Stimulated activated CD4-positive, alpha-beta T cell treated with anti-CD3 and anti-CD28 coated beads, TNF-alpha, amount 100 ng/mL, for 4 hours (primary cell): Measurements from ENCODE around the gene SDR42E2.
"Not testable (repeated sequence)": the region's sequence is repeated elsewhere in the genome, so short reads cannot be mapped to it uniquely, and the experiment has no call there.

Experiments
- DNase-seq, 3 experiments: peaks; one replicate each; pipeline ENCODE4 v3.0.0-alpha.2; 2020; ENCODE audit warnings: low read depth in 3 of 3

SDR42E2 gene

GRCh38 chr16:22161999-22162655 lies at the start of gene SDR42E2:
Gene SDR42E2 (plus strand): TSS chr16:22162506. CDS start chr16:22165583, 3,077 bp downstream.
- DNase-seq, result peak; percentile 9 to 44 (median 17)

GRCh38 chr16:22116095-22116700 lies 46.1 kb upstream of the SDR42E2 start:
- no peak for DNase-seq

- DNase-seq, result no peak
Measured at GRCh38 chr16:22117609-22118008, 44.7 kb upstream of the SDR42E2 start.

GRCh38 chr16:22120440-22120839 lies 41.9 kb upstream of the SDR42E2 start:
- DNase-seq, result no peak

GRCh38 chr16:22122239-22122638 lies 40.1 kb upstream of the SDR42E2 start:
- DNase-seq, result no peak

- no peak for DNase-seq
Measured at GRCh38 chr16:22123146-22123545, 39.2 kb upstream of the SDR42E2 start.

- no peak for DNase-seq
Measured at GRCh38 chr16:22123759-22124490, 38.4 kb upstream of the SDR42E2 start.

- no peak for DNase-seq
Measured at GRCh38 chr16:22124583-22125284, 37.6 kb upstream of the SDR42E2 start.

GRCh38 chr16:22126037-22126558 lies 36.2 kb upstream of the SDR42E2 start:
- DNase-seq, result no peak

GRCh38 chr16:22128537-22128936 lies 33.8 kb upstream of the SDR42E2 start:
- not testable (repeated sequence) for DNase-seq

GRCh38 chr16:22130528-22130927 lies 31.8 kb upstream of the SDR42E2 start:
- DNase-seq, result no peak

- DNase-seq, result no peak
Measured at GRCh38 chr16:22132801-22133200, 29.5 kb upstream of the SDR42E2 start.

- DNase-seq, result no peak
Measured at GRCh38 chr16:22138482-22138881, 23.8 kb upstream of the SDR42E2 start.

- no peak for DNase-seq
Measured at GRCh38 chr16:22139008-22139407, 23.3 kb upstream of the SDR42E2 start.

- DNase-seq, result no peak
Measured at GRCh38 chr16:22139732-22140131, 22.6 kb upstream of the SDR42E2 start.

GRCh38 chr16:22141767-22142166 lies 20.5 kb upstream of the SDR42E2 start:
- DNase-seq, result no peak

- DNase-seq, result no peak
Measured at GRCh38 chr16:22144520-22144919, 17.8 kb upstream of the SDR42E2 start.

- no peak for DNase-seq
Measured at GRCh38 chr16:22147853-22148252, 14.5 kb upstream of the SDR42E2 start.

- no peak for DNase-seq
Measured at GRCh38 chr16:22151246-22151998, 10.9 kb upstream of the SDR42E2 start.

- DNase-seq, result no peak
Measured at GRCh38 chr16:22152316-22152715, 10.0 kb upstream of the SDR42E2 start.

GRCh38 chr16:22153078-22153477 lies 9.2 kb upstream of the SDR42E2 start:
- DNase-seq, result not testable (repeated sequence)
